Measurements from ENCODE around the gene KSR1.

The KSR1 gene

GRCh38 chr17:27494192-27495091 is 38.2 kb downstream of the KSR1 start:
- POLR2A ChIA-PET, result interaction anchor here (0.6 kb wide), 1 partner anchor 83 kb away, joined by 3 read pairs; no protein-coding TSS in a partner anchor
- TF ChIP-seq FOXK2 (IDR thresholded peaks at IDR 0.05), result no peak
- TF ChIP-seq FOXM1 (IDR thresholded peaks at IDR 0.05; ENCODE audit: borderline replicate concordance), result no peak
- no peak for TF ChIP-seq HDGF (IDR thresholded peaks at IDR 0.05; ENCODE audit: borderline replicate concordance)
- TF ChIP-seq SP1 (IDR thresholded peaks at IDR 0.05), result no peak
- TF ChIP-seq SUZ12 (IDR thresholded peaks at IDR 0.05), result no peak
- no peak for TF ChIP-seq ARNT (IDR thresholded peaks at IDR 0.05)
- CTCF ChIA-PET, result interaction anchor here (0.7 to 1.1 kb wide), 4 partner anchors 20 to 105 kb away, joined by 3 read pairs; no protein-coding TSS in a partner anchor
- DNase-seq (ENCODE audit: extremely low spot score), result peak; percentile 12

GRCh38 chr17:27495460-27495859 is 39.2 kb downstream of the KSR1 start:
- ChIA-PET CTCF (no interaction called here), POLR2A (no interaction called here)
- DNase-seq (ENCODE audit: extremely low spot score), result no peak
- no peak for TF ChIP-seq ZNF384 (IDR thresholded peaks at IDR 0.05)
- no peak for TF ChIP-seq SP1 (IDR thresholded peaks at IDR 0.05)
- no peak for TF ChIP-seq L3MBTL2 (conservative IDR thresholded peaks at IDR 0.05)
- TF ChIP-seq SUZ12 (IDR thresholded peaks at IDR 0.05), result no peak
- TF ChIP-seq FOXA1 (IDR thresholded peaks at IDR 0.05), result no peak
- no peak for TF ChIP-seq FOXM1 (IDR thresholded peaks at IDR 0.05; ENCODE audit: borderline replicate concordance)
- no peak for TF ChIP-seq NFRKB (IDR thresholded peaks at IDR 0.05)
- TF ChIP-seq FOXK2 (IDR thresholded peaks at IDR 0.05), result no peak
- no peak for TF ChIP-seq ELF4 (IDR thresholded peaks at IDR 0.05)
- no peak for TF ChIP-seq CTBP1 (IDR thresholded peaks at IDR 0.05; ENCODE audit: borderline replicate concordance)
- TF ChIP-seq LEF1 (IDR thresholded peaks at IDR 0.05; ENCODE audit: borderline replicate concordance), result no peak
- no peak for TF ChIP-seq BHLHE40 (IDR thresholded peaks at IDR 0.05; ENCODE audit: borderline replicate concordance)
- TF ChIP-seq ARNT (IDR thresholded peaks at IDR 0.05), result no peak
- TF ChIP-seq HDGF (IDR thresholded peaks at IDR 0.05; ENCODE audit: borderline replicate concordance), result no peak
- TF ChIP-seq PKNOX1 (IDR thresholded peaks at IDR 0.05), result no peak
- TF ChIP-seq TARDBP (IDR thresholded peaks at IDR 0.05), result no peak

- CTCF ChIA-PET, result no interaction called here
- POLR2A ChIA-PET, result no interaction called here
- DNase-seq (ENCODE audit: extremely low spot score), result no peak
- TF ChIP-seq ZNF384 (IDR thresholded peaks at IDR 0.05), result no peak
These were observed 39.8 kb downstream of the KSR1 start for GRCh38 chr17:27496005-27496404.

DNA sequence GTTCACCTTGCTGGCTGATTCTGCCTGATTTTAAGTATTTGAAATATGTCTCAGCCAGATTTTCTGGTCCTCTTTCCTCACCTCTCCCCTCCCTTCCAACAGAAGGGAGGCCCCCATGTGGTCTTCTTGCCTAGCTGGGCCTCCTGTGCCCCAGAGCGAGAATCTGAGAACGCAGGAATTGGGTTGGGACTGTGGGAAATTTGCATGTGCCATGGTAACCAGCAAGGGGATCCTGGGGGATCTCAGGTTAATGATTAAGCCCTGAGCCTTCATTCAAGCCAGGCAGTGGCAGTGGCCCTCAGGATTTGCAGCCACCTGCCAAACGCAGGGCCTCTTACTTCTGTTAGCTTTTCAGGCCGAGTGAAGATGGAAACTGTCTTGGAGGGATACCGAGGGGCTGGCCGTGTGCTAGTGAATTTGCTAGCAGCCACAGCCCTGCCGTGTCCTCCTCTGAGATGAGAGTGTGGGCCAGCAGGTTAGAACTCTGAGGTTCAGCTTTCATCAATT is 40.2 kb downstream of the KSR1 start:
- TF ChIP-seq L3MBTL2 (conservative IDR thresholded peaks at IDR 0.05) (no peak), SUZ12 (IDR thresholded peaks at IDR 0.05) (no peak), TARDBP (IDR thresholded peaks at IDR 0.05) (no peak), ZNF384 (IDR thresholded peaks at IDR 0.05) (no peak), NFRKB (IDR thresholded peaks at IDR 0.05) (no peak), LEF1 (IDR thresholded peaks at IDR 0.05; ENCODE audit: borderline replicate concordance) (no peak)
- POLR2A ChIA-PET, result no interaction called here
- no peak for DNase-seq (ENCODE audit: extremely low spot score)
- CTCF ChIA-PET, result no interaction called here

GRCh38 chr17:27496971-27497370 is 40.7 kb downstream of the KSR1 start:
- POLR2A ChIA-PET, result no interaction called here
- TF ChIP-seq PKNOX1 (IDR thresholded peaks at IDR 0.05) (no peak), TARDBP (IDR thresholded peaks at IDR 0.05) (no peak), LEF1 (IDR thresholded peaks at IDR 0.05; ENCODE audit: borderline replicate concordance) (no peak), SP1 (IDR thresholded peaks at IDR 0.05) (no peak), L3MBTL2 (conservative IDR thresholded peaks at IDR 0.05) (no peak), FOXA1 (IDR thresholded peaks at IDR 0.05) (no peak)
- CTCF ChIA-PET, result no interaction called here
- DNase-seq (ENCODE audit: extremely low spot score), result no peak

DNA sequence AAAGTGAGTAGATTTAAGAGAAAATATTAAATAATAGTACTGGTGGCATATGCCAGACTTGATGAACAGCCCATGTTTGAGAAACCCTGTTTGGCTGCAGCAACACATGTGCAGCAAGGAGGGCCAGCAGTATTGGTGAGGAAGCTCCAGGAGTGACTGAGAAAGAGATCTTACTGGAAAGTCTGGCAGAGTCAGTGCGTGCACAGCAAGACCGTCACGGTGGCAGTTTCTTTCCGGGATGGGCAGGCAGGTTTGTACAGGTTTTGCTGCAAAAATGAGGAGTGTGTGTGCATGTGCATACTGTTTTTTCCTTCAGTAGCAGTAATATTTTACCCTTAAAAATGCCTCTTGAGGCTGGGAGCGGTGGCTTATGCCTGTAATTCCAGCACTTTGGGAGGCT is 41.4 kb downstream of the KSR1 start:
- CTCF ChIA-PET, result no interaction called here

More for the DNA sequence above, 41.4 kb downstream of the KSR1 start:
- no peak for DNase-seq (ENCODE audit: extremely low spot score)
- TF ChIP-seq BHLHE40 (IDR thresholded peaks at IDR 0.05; ENCODE audit: borderline replicate concordance) (no peak), SP1 (IDR thresholded peaks at IDR 0.05) (no peak), ELF4 (IDR thresholded peaks at IDR 0.05) (no peak), PKNOX1 (IDR thresholded peaks at IDR 0.05) (no peak), LEF1 (IDR thresholded peaks at IDR 0.05; ENCODE audit: borderline replicate concordance) (no peak), CTBP1 (IDR thresholded peaks at IDR 0.05; ENCODE audit: borderline replicate concordance) (no peak), L3MBTL2 (conservative IDR thresholded peaks at IDR 0.05) (no peak), FOXK2 (IDR thresholded peaks at IDR 0.05) (no peak), ZNF384 (IDR thresholded peaks at IDR 0.05) (no peak), FOXM1 (IDR thresholded peaks at IDR 0.05; ENCODE audit: borderline replicate concordance) (no peak), NFRKB (IDR thresholded peaks at IDR 0.05) (no peak), TARDBP (IDR thresholded peaks at IDR 0.05) (no peak), FOXA1 (IDR thresholded peaks at IDR 0.05) (no peak), SUZ12 (IDR thresholded peaks at IDR 0.05) (no peak), HDGF (IDR thresholded peaks at IDR 0.05; ENCODE audit: borderline replicate concordance) (no peak), ARNT (IDR thresholded peaks at IDR 0.05) (no peak)
- POLR2A ChIA-PET, result no interaction called here
